Mesodermal cell (in vitro differentiated cells): ENCODE data around the gene TFDP2.

Experiments
- H3K27ac ChIP-seq: 2 replicates; pipeline ENCODE4 v1.7.0; 2013; ENCODE audit warnings: mild to moderate bottlenecking, low read depth, low read length, moderate library complexity; ENCODE audit not compliant: severe bottlenecking
- H3K36me3 ChIP-seq: 2 replicates; pipeline ENCODE4 v1.7.1; 2013; ENCODE audit warnings: mild to moderate bottlenecking, low read length, moderate library complexity; ENCODE audit not compliant: control insufficient read depth, insufficient read depth
- H3K4me1 ChIP-seq: one replicate; pipeline ENCODE4 v1.7.1; 2013; ENCODE audit warnings: mild to moderate bottlenecking, low read length; ENCODE audit not compliant: insufficient read depth, control insufficient read depth, poor library complexity, severe bottlenecking
- H3K4me3 ChIP-seq: 2 replicates; pipeline ENCODE4 v1.7.0; 2013; ENCODE audit warnings: low read length, control low read depth, mild to moderate bottlenecking; ENCODE audit not compliant: insufficient read depth, poor library complexity, severe bottlenecking; ENCODE audit errors: extremely low read depth
- H3K9me3 ChIP-seq: 2 replicates; pipeline ENCODE4 v1.7.1; 2013; ENCODE audit warnings: mild to moderate bottlenecking, low read length, moderate library complexity; ENCODE audit not compliant: control insufficient read depth
- WGBS, 2 experiments: methylation state at CpG; one replicate each; pipeline ENCODE4 v1.1.5; 2013; ENCODE audit warnings: missing lambda C conversion rate in 2 of 2; ENCODE audit not compliant: insufficient coverage in 2 of 2; 5-methylcytosine and 5-hydroxymethylcytosine counted together

Gene TFDP2

DNA sequence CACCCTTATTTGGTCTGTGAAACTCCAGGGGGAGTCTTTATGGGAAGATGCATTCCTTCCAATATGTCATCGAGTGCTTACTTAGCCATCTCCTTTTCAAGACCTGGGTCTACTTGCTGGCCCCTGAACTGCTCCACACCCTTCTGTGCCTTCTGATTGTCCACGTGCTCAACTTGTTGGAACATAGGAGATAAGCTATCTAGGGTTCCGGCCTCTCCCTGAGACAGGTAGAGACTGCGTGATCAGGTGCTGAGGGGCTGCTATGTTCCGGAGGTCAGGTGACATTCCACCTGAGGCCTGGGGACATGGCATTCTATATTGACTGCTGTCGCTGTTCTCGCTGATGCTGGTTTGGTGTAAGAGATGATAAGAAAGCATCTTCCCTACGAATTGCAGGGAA, 207.3 kb downstream of the TFDP2 start:
- WGBS, 2 experiments, result 95 to 100% methylated on average over 6 to 8 of the region's 8 CpGs
- Histone ChIP-seq H3K9me3 (no peaks in the 10 kb centered on the region), H3K4me1 (peaks cover 24% of the 10 kb centered on the region), H3K36me3 (peaks cover 5% of the 10 kb centered on the region), H3K27ac (no peak overlapping the region), H3K4me3 (no peak overlapping the region)

DNA sequence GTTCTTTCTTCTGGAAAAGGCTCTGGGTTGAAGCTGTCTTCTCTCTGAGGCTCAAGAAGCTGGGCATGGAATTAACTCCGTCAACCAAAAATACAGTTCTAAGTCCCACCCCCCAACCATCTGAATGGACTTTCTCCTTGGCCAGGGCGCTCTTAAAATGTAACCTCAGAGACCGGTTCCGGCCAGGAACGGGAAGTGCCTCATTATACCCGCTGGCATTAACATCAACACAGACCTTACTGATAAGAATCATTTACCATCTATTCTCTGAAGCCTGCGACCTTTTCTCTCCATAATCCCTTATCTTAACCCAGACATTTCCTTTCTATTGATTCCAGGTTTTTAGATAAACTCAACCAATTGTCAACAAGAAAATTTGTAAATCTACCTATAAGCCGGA, 208.3 kb downstream of the TFDP2 start:
- WGBS, 2 experiments, result 95 to 98% methylated on average over 4 to 8 of the region's 8 CpGs
- H3K4me3 ChIP-seq, result no peak overlapping the region
- peaks cover 5% of the 10 kb centered on the region for H3K36me3 ChIP-seq
- H3K9me3 ChIP-seq, result no peaks in the 10 kb centered on the region
- H3K4me1 ChIP-seq, result peaks cover 24% of the 10 kb centered on the region
- no peak overlapping the region for H3K27ac ChIP-seq

DNA sequence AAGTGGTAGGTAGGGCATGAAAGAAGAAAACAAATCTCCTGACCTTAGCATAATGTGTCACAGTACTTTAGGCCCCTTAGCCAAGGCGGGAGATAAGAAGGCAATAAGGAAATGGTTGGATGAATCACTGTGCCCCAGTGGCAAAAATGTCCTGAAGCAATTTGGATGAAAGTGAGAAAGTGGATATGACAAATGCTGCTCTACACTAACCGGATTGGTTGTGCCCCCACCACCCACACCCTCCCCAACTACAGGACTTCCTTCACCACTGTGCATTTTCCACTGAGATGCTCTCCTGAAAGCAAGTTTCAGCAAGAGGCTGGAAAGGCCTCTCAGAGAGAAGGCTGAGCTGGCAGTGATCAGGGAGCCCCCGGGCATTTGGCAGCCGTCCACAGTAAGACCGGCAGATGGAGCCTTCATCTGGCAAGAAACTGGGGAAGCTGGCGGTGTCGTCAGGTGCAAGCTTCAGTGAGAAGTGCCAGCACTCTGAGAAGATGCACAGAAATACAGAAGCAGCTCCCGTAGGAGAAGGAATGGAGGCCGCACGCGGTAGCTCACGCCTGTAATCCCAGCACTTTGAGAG, 209.1 kb downstream of the TFDP2 start:
- Histone ChIP-seq H3K4me1 (peaks cover 24% of the 10 kb centered on the region), H3K4me3 (no peak overlapping the region), H3K27ac (peak overlapping the region; percentile 91), H3K9me3 (no peaks in the 10 kb centered on the region), H3K36me3 (no peaks in the 10 kb centered on the region)
- WGBS, 2 experiments, result 82 to 83% methylated on average over 10 of the region's 12 CpGs

DNA sequence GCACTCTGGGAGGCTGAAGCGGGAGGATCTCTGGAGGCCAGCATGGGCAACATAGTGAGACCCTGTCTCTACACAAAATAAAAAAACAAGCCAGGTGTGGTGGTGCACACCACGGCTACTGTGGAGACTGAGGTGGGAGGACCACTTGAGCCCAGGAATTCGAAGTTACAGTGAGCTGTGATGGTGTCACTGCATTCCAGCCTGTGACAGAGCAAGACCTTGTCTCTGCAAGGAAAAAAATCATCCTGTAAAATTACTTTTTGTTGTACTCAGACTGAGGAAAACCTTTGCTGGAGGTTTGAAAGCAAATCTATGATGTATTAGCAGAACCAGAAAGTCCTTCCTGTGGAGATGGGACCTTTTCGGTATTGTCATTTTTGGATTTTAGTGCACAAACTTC, 209.6 kb downstream of the TFDP2 start:
- Histone ChIP-seq H3K9me3 (no peaks in the 10 kb centered on the region), H3K36me3 (no peaks in the 10 kb centered on the region), H3K4me1 (peaks cover 24% of the 10 kb centered on the region), H3K27ac (peak overlapping the region; percentile 91), H3K4me3 (no peak overlapping the region)
- WGBS, 2 experiments, result 87 to 100% methylated on average over 1 to 2 of the region's 4 CpGs

DNA sequence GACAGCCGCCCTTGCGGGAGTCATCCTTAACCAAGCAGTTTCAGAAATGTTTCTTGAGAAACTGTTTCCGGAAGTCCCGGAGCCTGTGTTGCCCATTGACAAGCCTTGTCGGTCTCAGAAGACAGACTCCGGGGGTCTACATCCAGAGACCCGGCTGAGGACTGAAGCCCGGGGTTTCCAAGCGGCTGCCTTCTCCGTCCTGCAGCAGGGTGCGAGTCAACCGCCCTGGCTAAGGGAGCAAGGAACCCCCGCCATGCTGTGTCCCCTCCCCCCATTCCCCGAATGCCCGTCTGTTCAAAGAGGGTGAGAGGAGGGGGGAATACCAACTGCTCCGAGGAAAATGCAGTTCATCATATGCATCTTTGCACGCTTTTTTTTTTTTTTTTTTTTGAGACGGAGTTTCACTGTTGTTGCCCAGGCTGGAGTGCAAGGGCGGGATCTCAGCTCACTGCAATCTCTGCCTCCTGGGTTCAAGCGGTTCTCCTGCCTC, 211.3 kb downstream of the TFDP2 start:
- Histone ChIP-seq H3K4me1 (peaks cover 24% of the 10 kb centered on the region), H3K9me3 (no peaks in the 10 kb centered on the region), H3K36me3 (no peaks in the 10 kb centered on the region), H3K27ac (no peak overlapping the region), H3K4me3 (no peak overlapping the region)
- WGBS, 2 experiments, result 88 to 90% methylated on average over 14 to 17 of the region's 20 CpGs

DNA sequence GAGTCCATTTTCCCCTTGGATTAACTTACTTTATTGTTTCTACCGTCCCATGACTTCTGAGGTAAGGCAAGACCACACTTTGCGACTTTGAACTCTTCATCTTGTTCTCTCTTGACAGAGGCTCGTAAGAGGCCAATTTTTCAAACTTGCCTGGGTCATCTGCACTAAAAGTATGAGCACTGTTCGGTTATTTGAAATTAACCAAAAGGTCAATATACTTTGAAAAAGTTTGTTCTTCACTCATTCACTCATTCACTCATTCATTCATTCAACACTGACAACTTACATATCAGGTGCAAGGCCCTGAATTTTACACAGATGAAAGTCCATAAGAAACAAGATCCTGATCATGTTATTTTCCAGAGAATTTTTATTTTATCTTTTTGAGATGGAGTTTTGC, 215.0 kb downstream of the TFDP2 start:
- 93 to 99% methylated on average over 4 of the region's 4 CpGs for WGBS, 2 experiments

DNA sequence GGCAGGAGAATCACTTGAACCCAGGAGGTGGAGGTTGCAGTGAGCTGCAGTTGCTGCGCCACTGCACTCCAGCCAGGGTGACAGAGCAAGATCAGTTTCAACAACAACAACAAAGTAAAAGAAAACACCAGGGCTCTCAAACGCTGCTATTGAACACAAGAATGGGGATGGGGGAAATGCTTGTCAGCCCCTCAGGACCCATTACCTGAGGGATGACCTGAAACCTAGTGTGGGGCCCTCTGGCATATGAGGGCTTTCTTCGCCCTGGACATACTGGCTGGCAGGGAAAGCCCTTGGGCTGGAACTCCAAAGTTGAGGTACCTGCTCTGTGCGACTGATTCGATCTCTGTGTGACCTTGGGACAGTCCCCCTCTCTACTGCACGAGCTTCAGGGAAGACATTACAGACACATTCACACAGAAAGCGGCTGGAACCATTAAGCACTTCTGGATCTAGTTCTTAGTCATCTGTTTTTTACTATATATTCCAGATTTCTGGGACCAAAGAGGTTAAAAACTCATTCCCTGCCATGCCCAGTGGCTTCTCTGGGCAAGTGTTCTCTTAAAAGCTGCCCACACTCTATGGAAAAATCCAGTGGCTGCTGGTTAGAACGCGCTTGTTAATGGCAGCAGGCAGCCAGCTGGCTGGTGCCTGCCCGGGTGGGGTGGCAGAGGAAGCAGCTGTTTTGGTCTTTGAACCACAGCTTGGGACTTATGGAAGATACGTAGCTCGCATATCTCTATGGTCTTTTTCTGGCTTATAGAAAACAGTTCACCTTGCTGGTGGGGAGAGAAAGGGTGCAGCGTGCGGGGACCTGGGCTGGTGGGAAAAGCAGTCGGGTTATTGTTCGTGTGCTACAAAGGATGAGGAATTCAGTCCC, 215.7 kb downstream of the TFDP2 start:
- no peak overlapping the region for H3K4me3 ChIP-seq
- H3K9me3 ChIP-seq, result no peaks in the 10 kb centered on the region
- H3K27ac ChIP-seq, result no peak overlapping the region
- H3K36me3 ChIP-seq, result no peaks in the 10 kb centered on the region
- 92 to 93% methylated on average over 15 of the region's 16 CpGs for WGBS, 2 experiments
- peaks cover 6% of the 10 kb centered on the region for H3K4me1 ChIP-seq

More for the DNA sequence above, 215.0 kb downstream of the TFDP2 start:
- H3K9me3 ChIP-seq, result no peaks in the 10 kb centered on the region
- no peak overlapping the region for H3K4me3 ChIP-seq
- peaks cover 6% of the 10 kb centered on the region for H3K4me1 ChIP-seq
- H3K27ac ChIP-seq, result no peak overlapping the region
- H3K36me3 ChIP-seq, result no peaks in the 10 kb centered on the region

DNA sequence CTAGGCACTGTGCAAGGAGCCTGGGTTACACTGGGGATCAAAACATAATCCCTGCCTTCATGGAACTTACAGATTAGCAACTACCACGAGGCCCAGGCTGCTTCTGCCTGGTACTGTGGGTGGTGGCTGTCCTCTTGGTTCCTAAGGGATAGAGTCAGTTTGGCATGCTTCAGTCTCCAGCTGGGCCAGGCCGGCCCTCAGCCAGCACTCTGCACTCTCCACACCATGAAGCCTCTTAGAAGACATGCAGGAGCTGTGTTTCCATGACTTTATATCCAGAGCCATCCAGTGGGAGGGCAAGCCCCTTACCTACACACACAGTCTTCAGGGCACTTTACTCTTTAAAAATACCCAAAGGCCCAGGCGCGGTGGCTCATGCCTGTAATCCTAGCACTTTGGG, 218.5 kb downstream of the TFDP2 start:
- H3K36me3 ChIP-seq, result peaks cover 23% of the 10 kb centered on the region
- no peak overlapping the region for H3K4me3 ChIP-seq
- H3K27ac ChIP-seq, result no peak overlapping the region
- no peaks in the 10 kb centered on the region for H3K4me1 ChIP-seq
- WGBS, 2 experiments, result 83% methylated on average over 1 of the region's 4 CpGs
- H3K9me3 ChIP-seq, result no peaks in the 10 kb centered on the region

DNA sequence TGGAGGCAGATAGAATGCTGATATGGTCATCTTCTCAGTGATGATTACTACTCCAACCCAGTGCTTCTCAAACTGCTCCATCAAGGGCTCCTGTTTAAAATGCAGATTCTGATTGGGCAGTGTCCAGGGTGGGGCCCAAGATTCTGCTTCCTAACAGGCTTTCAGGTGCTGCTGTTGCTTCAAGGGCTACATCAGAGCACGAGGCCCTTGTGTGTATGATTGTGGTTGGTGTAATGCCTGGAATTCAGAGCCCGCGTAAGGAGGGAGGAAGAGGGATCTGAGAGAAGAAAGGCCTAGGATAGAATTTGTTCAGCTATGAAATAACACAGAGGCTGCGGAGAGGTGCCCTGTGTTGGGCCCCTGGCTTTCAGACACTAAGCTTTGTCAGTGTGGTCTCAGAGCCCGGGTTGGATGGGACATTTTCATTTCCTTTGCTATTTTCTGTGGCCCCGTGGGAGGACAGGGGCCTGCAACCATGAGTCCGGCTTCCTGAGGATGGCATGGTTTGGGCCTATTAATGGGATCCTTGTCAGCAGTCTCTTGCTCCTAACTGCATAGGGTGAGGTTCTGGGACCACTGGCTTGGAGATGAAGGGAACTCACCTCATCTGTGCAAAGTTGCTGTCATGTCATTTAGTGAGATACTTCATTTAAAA, 219.9 kb downstream of the TFDP2 start:
- no peak overlapping the region for H3K27ac ChIP-seq
- no peak overlapping the region for H3K4me3 ChIP-seq
- H3K9me3 ChIP-seq, result no peaks in the 10 kb centered on the region
- WGBS, 2 experiments, result 96 to 99% methylated on average over 6 of the region's 7 CpGs
- H3K4me1 ChIP-seq, result no peaks in the 10 kb centered on the region
- H3K36me3 ChIP-seq, result peaks cover 37% of the 10 kb centered on the region

DNA sequence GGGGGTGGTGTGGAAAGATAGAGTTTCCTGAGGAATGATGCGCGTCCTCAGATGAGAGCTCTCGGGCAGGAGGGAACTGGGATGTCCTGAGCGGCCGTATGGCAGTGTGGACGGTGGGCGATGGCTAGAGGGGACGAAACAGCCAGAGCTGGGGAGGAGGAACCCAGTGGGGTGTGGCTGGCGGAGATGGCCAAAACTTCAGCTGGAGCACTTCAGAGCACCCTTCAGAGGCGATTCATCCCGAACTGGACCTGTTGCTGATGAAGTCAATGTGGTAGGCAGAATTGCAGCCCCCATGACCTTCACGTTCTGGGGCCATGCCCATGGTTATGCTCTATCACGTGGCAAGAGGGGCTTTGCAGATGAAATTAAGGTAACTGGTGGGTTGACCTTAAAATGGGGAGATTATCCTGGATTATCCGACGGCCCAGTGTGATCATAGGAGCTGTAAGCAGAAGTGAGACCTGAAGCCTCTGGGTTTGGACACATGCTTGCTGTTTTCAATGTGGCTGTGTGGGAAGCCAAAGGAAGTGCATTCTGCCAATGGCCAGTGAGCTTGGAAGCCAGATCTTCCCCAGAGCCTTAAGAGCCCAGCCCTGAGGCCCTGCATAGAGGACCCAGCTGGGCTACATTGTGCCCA, 220.6 kb downstream of the TFDP2 start:
- 93 to 100% methylated on average over 13 to 15 of the region's 15 CpGs for WGBS, 2 experiments
- Histone ChIP-seq H3K4me1 (no peaks in the 10 kb centered on the region), H3K27ac (no peak overlapping the region), H3K4me3 (no peak overlapping the region), H3K36me3 (peaks cover 42% of the 10 kb centered on the region), H3K9me3 (no peaks in the 10 kb centered on the region)
